HepG2 (cell line): ENCODE data around the gene SYPL1. TPM values are rescaled to one million over a fixed set of nuclear protein-coding genes. Genes with fewer than 3 reads are reported as not detected.

Source experiments
- ATAC-seq: fragments of 200-7000 bp; cut with Tn5 transposase; 3 replicates; pipeline ENCODE4 v1.9.1; 2020; ENCODE audit warnings: mild to moderate bottlenecking, moderate library complexity
- BruUV-seq: library from RNA; stranded (reverse); fragments of 400-500 nt; replicated peaks from 2 replicates; lab custom pipeline; 2021; lab: Mats Ljungman, UMichigan
- CTCF ChIA-PET: fragments of 300-600 bp; formaldehyde crosslinking; extraction: SDS; loops from one replicate; lab custom pipeline; 2021; ENCODE audit warnings: low total read pairs, inconsistent platforms, low intra/inter-chr PET ratio; lab: Yijun Ruan, JAX
- POLR2A ChIA-PET: fragments of 350-600 bp; sonication (Branson Sonifier 250); formaldehyde crosslinking; loops from one replicate; lab custom pipeline; 2020; ENCODE audit warnings: antibody characterized with exemption, inconsistent platforms; lab: Yijun Ruan, JAX
- DNase-seq: peaks from one replicate; pipeline ENCODE4 v3.0.0-alpha.2; 2015; ENCODE audit warnings: low spot score
- FAIRE-seq: peaks from 3 replicates; lab custom pipeline; 2011; peaks lifted over from hg19 to GRCh38; lab: Jason Lieb, UNC
- H2AFZ ChIP-seq: one replicate; pipeline ENCODE4 v1.6.1; 2011; ENCODE audit warnings: low read length, inconsistent platforms
- H3K27ac ChIP-seq: fragments of 300-600 bp; 3 replicates; pipeline ENCODE4 v1.8.0; 2011; ENCODE audit warnings: mixed run types, mild to moderate bottlenecking, mixed read lengths, low read length, inconsistent platforms; ENCODE audit not compliant: insufficient read depth; ENCODE audit errors: extremely low read length
- H3K27me3 ChIP-seq, 2 experiments: fragments of 200-600 bp in 1 of 2; 2 replicates in 1 of 2; 3 replicates in 1 of 2; pipeline versions ENCODE4 v1.6.0 to v1.8.0; 2011; ENCODE audit warnings: low read length in 2 of 2, mild to moderate bottlenecking in 2 of 2, moderate library complexity in 2 of 2, inconsistent platforms in 1 of 2; ENCODE audit not compliant: insufficient read depth in 2 of 2, control insufficient read depth in 1 of 2
- H3K36me3 ChIP-seq, 2 experiments: fragments of 200-600 bp in 1 of 2; replicated peaks in 1 of 2; 2 replicates in 1 of 2; 3 replicates in 1 of 2; pipeline versions ENCODE4 v1.5.1 to v1.8.0; 2011; ENCODE audit warnings: low read length in 2 of 2, inconsistent platforms in 1 of 2; ENCODE audit not compliant: insufficient read depth in 2 of 2, control insufficient read depth in 1 of 2
- H3K4me1 ChIP-seq: 2 replicates; pipeline ENCODE4 v1.5.1; 2012; ENCODE audit warnings: low read length, inconsistent platforms; ENCODE audit not compliant: insufficient read depth
- H3K4me2 ChIP-seq: 2 replicates; pipeline ENCODE4 v1.6.0; 2011; ENCODE audit warnings: low read depth, low read length, inconsistent platforms
- H3K4me3 ChIP-seq, 3 experiments: fragments of 200-600 bp in 1 of 3; sonication (generic), shearing (Covaris generic) in 1 of 3; replicated peaks in 1 of 3; 2 replicates each; pipeline ENCODE4 v1.5.1; 2011 to 2016; ENCODE audit warnings: low read length in 3 of 3, inconsistent platforms in 2 of 3, low read depth in 2 of 3, mild to moderate bottlenecking in 2 of 3, control low read depth in 1 of 3, mixed read lengths in 1 of 3; ENCODE audit not compliant: insufficient read depth in 1 of 3
- H3K79me2 ChIP-seq: one replicate; pipeline ENCODE4 v1.6.1; 2011; ENCODE audit warnings: low read length, inconsistent platforms; ENCODE audit not compliant: insufficient read depth
- H3K9ac ChIP-seq: 2 replicates; pipeline ENCODE4 v1.6.0; 2011; ENCODE audit warnings: mild to moderate bottlenecking, low read depth, low read length, inconsistent platforms; ENCODE audit not compliant: insufficient read depth
- H3K9me3 ChIP-seq: 2 replicates; pipeline ENCODE4 v1.5.1; 2012; ENCODE audit warnings: mild to moderate bottlenecking, low read length
- H4K20me1 ChIP-seq: 2 replicates; pipeline ENCODE4 v1.6.0; 2011; ENCODE audit warnings: inconsistent platforms, mild to moderate bottlenecking, low read length, moderate library complexity; ENCODE audit not compliant: insufficient read depth
- AFF4 ChIP-seq: sonication (generic); formaldehyde crosslinking; IDR thresholded peaks from 2 replicates; pipeline ENCODE4 v1.4.0; 2020; ENCODE audit warnings: missing genetic modification reagents
- ASH2L ChIP-seq: fragments of 300-600, 200-600 bp; sonication (generic); IDR thresholded peaks from 2 replicates; pipeline ENCODE4 v1.7.0; 2017; ENCODE audit warnings: low read depth, mild to moderate bottlenecking, moderate library complexity, mixed read lengths, low read length; ENCODE audit not compliant: insufficient read length
- BCLAF1 ChIP-seq: fragments of 450-650 bp; IDR thresholded peaks from 2 replicates; pipeline ENCODE4 v1.6.1; 2017; ENCODE audit warnings: mild to moderate bottlenecking
- CAMTA2 ChIP-seq: sonication (generic); formaldehyde crosslinking; IDR thresholded peaks from 2 replicates; pipeline ENCODE4 v1.4.0; 2020; ENCODE audit warnings: mild to moderate bottlenecking, missing genetic modification reagents, borderline replicate concordance
- FOXA1 ChIP-seq, 2 experiments: fragments of 450-650 bp in 1 of 2; sonication (generic) in 1 of 2; formaldehyde crosslinking in 1 of 2; IDR thresholded peaks; 2 replicates each; pipeline versions ENCODE4 v1.4.0 to v1.6.1; 2016 to 2020; ENCODE audit warnings: missing genetic modification reagents in 1 of 2
- HDAC1 ChIP-seq: sonication (generic); formaldehyde crosslinking; IDR thresholded peaks from 2 replicates; pipeline ENCODE4 v1.5.1; 2020; ENCODE audit warnings: mild to moderate bottlenecking, missing genetic modification reagents
- HOXA9 ChIP-seq: sonication (generic); formaldehyde crosslinking; IDR thresholded peaks from 2 replicates; pipeline ENCODE4 v1.8.1; 2022; ENCODE audit warnings: missing genetic modification reagents, mild to moderate bottlenecking, moderate library complexity, borderline replicate concordance
- SOX5 ChIP-seq: IDR thresholded peaks from 2 replicates; pipeline ENCODE4 v1.6.1; 2016; ENCODE audit warnings: borderline replicate concordance
- SP2 ChIP-seq: sonication (generic); formaldehyde crosslinking; IDR thresholded peaks from 2 replicates; pipeline ENCODE4 v1.5.1; 2020; ENCODE audit warnings: mild to moderate bottlenecking, missing genetic modification reagents
- ZNF501 ChIP-seq: sonication (generic); formaldehyde crosslinking; IDR thresholded peaks from 2 replicates; pipeline ENCODE4 v1.5.1; 2020; ENCODE audit warnings: mild to moderate bottlenecking, moderate library complexity, missing genetic modification reagents
- ZNF572 ChIP-seq: sonication (generic); formaldehyde crosslinking; IDR thresholded peaks from 2 replicates; pipeline ENCODE4 v1.5.1; 2020; ENCODE audit warnings: mild to moderate bottlenecking, missing genetic modification reagents
- ZSCAN25 ChIP-seq: sonication (generic); formaldehyde crosslinking; IDR thresholded peaks from 2 replicates; pipeline ENCODE4 v1.8.0; 2022; ENCODE audit warnings: mild to moderate bottlenecking, missing genetic modification reagents
- WGBS: methylation state at CpG from one replicate; pipeline ENCODE4 v1.1.6; 2017; ENCODE audit warnings: low lambda C conversion rate; 5-methylcytosine and 5-hydroxymethylcytosine counted together
- in situ Hi-C: cut with HindIII; loops from 2 replicates; pipeline ENCODE4 v1.10.0; 2017; ENCODE audit warnings: low pct_unique_long_range_greater_than_20kb; ENCODE audit not compliant: extremely low pct_ligation_motif_present
- intact Hi-C: fragments of 100-400 bp; cut with micrococcal nuclease; formaldehyde crosslinking; loops from one replicate; pipeline ENCODE4 v1.10.0; 2022; ENCODE audit not compliant: unreplicated experiment
- polyA plus RNA-seq, 8 experiments: library from polyadenylated mRNA; depleted of rRNA in 3 of 8; stranded (reverse) in 7 of 8; unstranded in 1 of 8; fragments of >200 nt; fragmentation: Illumina TruSeq in 4 of 8; extraction: Trizol in 4 of 8; gene quantifications; 2 replicates each; pipeline versions ENCODE4 v1.2.1 to v1.2.3, GENCODE V29; 2011 to 2016; ENCODE audit warnings: low read depth in 4 of 8, missing spikeins in 1 of 8, mixed read lengths in 1 of 8; ENCODE audit not compliant: insufficient read depth in 1 of 8
- total RNA-seq, 5 experiments: library from RNA; depleted of rRNA; stranded (reverse); fragments of >200 nt; fragmentation: Illumina TruSeq; extraction: Trizol; gene quantifications; 2 replicates each; pipeline ENCODE4 v1.2.3, GENCODE V29; 2016; ENCODE audit warnings: low read depth in 1 of 5
- TF ChIP-seq, protein P1 (sequence below): sonication (generic); formaldehyde crosslinking; IDR thresholded peaks from 2 replicates; pipeline ENCODE4 v1.8.0; 2022; ENCODE audit warnings: mild to moderate bottlenecking, missing genetic modification reagents, borderline replicate concordance

Gene SYPL1
- total and polyA plus RNA-seq, 2 of the 13 experiments (the other 11 are each of a cell fraction or from before 2014, with no cell fraction given) = 27.5 to 40.2 TPM

DNA sequence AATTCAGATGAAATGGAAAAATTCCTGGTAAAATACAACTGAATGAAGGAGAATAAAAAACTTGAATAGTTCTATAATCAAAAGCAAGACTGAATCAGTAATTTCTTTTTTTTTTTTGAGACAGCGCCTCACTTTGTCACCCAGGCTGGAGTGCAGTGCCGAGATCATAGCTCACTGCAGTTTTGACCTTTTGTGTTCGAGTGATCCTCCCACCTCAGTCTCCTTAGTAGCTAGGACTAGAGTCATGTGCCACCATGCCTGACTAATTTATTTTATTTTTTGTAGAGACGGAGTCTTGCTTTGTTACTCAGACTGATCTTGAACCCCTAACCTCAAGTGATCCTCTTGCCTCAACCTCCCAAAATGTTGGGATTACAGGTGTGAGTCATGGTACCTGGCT lies 26.1 kb downstream of the SYPL1 start:
- Histone ChIP-seq H3K36me3 (peaks cover 0 to 3% of the 10 kb centered on the region in 2 experiments; a peak in 1 of 5 replicates), H3K79me2 (no peaks in the 10 kb centered on the region), H3K4me3 (no peak overlapping the region), H3K27me3 (no peaks in the 10 kb centered on the region), H3K9ac (no peak overlapping the region), H4K20me1 (no peaks in the 10 kb centered on the region), H3K9me3 (no peaks in the 10 kb centered on the region), H3K4me2 (no peak overlapping the region)
- BruUV-seq = no TSS peak
- no peak for FAIRE-seq
- in situ Hi-C loops (no loop called here), intact Hi-C loops (no loop called here)
- DNase-seq = no peak
- no peak for ATAC-seq
- 82% methylated on average over 4 of the region's 4 CpGs for WGBS
- POLR2A ChIA-PET = no interaction called here
- TF ChIP-seq AFF4 (no peak), SP2 (CRISPR knock-in tag) (no peak), FOXA1 (IDR thresholded peaks at IDR 0.05) (no peak), FOXA1 (CRISPR knock-in tag; IDR thresholded peaks at IDR 0.05) (no peak), HDAC1 (CRISPR knock-in tag) (no peak), ZSCAN25 (CRISPR knock-in tag) (no peak), SOX5 (CRISPR knock-in tag) (no peak), ZNF501 (CRISPR knock-in tag) (no peak), HOXA9 (CRISPR knock-in tag) (no peak), ZNF572 (CRISPR knock-in tag) (no peak), BCLAF1 (no peak), CAMTA2 (CRISPR knock-in tag) (no peak), ASH2L (no peak)
- TF ChIP-seq, protein P1, sequence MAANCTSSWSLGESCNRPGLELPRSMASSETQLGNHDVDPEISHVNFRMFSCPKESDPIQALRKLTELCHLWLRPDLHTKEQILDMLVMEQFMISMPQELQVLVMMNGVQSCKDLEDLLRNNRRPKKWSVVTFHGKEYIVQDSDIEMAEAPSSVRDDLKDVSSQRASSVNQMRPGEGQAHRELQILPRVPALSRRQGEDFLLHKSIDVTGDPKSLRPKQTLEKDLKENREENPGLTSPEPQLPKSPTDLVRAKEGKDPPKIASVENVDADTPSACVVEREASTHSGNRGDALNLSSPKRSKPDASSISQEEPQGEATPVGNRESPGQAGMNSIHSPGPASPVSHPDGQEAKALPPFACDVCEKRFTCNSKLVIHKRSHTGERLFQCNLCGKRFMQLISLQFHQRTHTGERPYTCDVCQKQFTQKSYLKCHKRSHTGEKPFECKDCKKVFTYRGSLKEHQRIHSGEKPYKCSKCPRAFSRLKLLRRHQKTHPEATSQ (CRISPR knock-in tag) = no peak
- TF ChIP-seq, all 625 proteins: peak for 0
- no peaks in the 10 kb centered on the region for H3K4me1 ChIP-seq
- no peak overlapping the region for H2AFZ ChIP-seq
- H3K27ac ChIP-seq = no peak overlapping the region
- CTCF ChIA-PET = no interaction called here
